HepG2 (cell line): ENCODE data around the gene CAMK1D. TPM values are rescaled to one million over a fixed set of nuclear protein-coding genes. Genes with fewer than 3 reads are reported as not detected.

Source experiments
- ATAC-seq: fragments of 200-7000 bp; cut with Tn5 transposase; 3 replicates; pipeline ENCODE4 v1.9.1; 2020; ENCODE audit warnings: mild to moderate bottlenecking, moderate library complexity
- BruUV-seq: library from RNA; stranded (reverse); fragments of 400-500 nt; replicated peaks from 2 replicates; lab custom pipeline; 2021; lab: Mats Ljungman, UMichigan
- CTCF ChIA-PET: fragments of 300-600 bp; formaldehyde crosslinking; extraction: SDS; loops from one replicate; lab custom pipeline; 2021; ENCODE audit warnings: low total read pairs, inconsistent platforms, low intra/inter-chr PET ratio; lab: Yijun Ruan, JAX
- POLR2A ChIA-PET: fragments of 350-600 bp; sonication (Branson Sonifier 250); formaldehyde crosslinking; loops from one replicate; lab custom pipeline; 2020; ENCODE audit warnings: antibody characterized with exemption, inconsistent platforms; lab: Yijun Ruan, JAX
- DNase-seq: peaks from one replicate; pipeline ENCODE4 v3.0.0-alpha.2; 2015; ENCODE audit warnings: low spot score
- FAIRE-seq: peaks from 3 replicates; lab custom pipeline; 2011; peaks lifted over from hg19 to GRCh38; lab: Jason Lieb, UNC
- H2AFZ ChIP-seq: one replicate; pipeline ENCODE4 v1.6.1; 2011; ENCODE audit warnings: low read length, inconsistent platforms
- H3K27ac ChIP-seq: fragments of 300-600 bp; 3 replicates; pipeline ENCODE4 v1.8.0; 2011; ENCODE audit warnings: mixed run types, mild to moderate bottlenecking, mixed read lengths, low read length, inconsistent platforms; ENCODE audit not compliant: insufficient read depth; ENCODE audit errors: extremely low read length
- H3K27me3 ChIP-seq, 2 experiments: fragments of 200-600 bp in 1 of 2; 2 replicates in 1 of 2; 3 replicates in 1 of 2; pipeline versions ENCODE4 v1.6.0 to v1.8.0; 2011; ENCODE audit warnings: low read length in 2 of 2, mild to moderate bottlenecking in 2 of 2, moderate library complexity in 2 of 2, inconsistent platforms in 1 of 2; ENCODE audit not compliant: insufficient read depth in 2 of 2, control insufficient read depth in 1 of 2
- H3K36me3 ChIP-seq, 2 experiments: fragments of 200-600 bp in 1 of 2; replicated peaks in 1 of 2; 2 replicates in 1 of 2; 3 replicates in 1 of 2; pipeline versions ENCODE4 v1.5.1 to v1.8.0; 2011; ENCODE audit warnings: low read length in 2 of 2, inconsistent platforms in 1 of 2; ENCODE audit not compliant: insufficient read depth in 2 of 2, control insufficient read depth in 1 of 2
- H3K4me1 ChIP-seq: 2 replicates; pipeline ENCODE4 v1.5.1; 2012; ENCODE audit warnings: low read length, inconsistent platforms; ENCODE audit not compliant: insufficient read depth
- H3K4me2 ChIP-seq: 2 replicates; pipeline ENCODE4 v1.6.0; 2011; ENCODE audit warnings: low read depth, low read length, inconsistent platforms
- H3K4me3 ChIP-seq, 3 experiments: fragments of 200-600 bp in 1 of 3; sonication (generic), shearing (Covaris generic) in 1 of 3; replicated peaks in 1 of 3; 2 replicates each; pipeline ENCODE4 v1.5.1; 2011 to 2016; ENCODE audit warnings: low read length in 3 of 3, inconsistent platforms in 2 of 3, low read depth in 2 of 3, mild to moderate bottlenecking in 2 of 3, control low read depth in 1 of 3, mixed read lengths in 1 of 3; ENCODE audit not compliant: insufficient read depth in 1 of 3
- H3K79me2 ChIP-seq: one replicate; pipeline ENCODE4 v1.6.1; 2011; ENCODE audit warnings: low read length, inconsistent platforms; ENCODE audit not compliant: insufficient read depth
- H3K9ac ChIP-seq: 2 replicates; pipeline ENCODE4 v1.6.0; 2011; ENCODE audit warnings: mild to moderate bottlenecking, low read depth, low read length, inconsistent platforms; ENCODE audit not compliant: insufficient read depth
- H3K9me3 ChIP-seq: 2 replicates; pipeline ENCODE4 v1.5.1; 2012; ENCODE audit warnings: mild to moderate bottlenecking, low read length
- H4K20me1 ChIP-seq: 2 replicates; pipeline ENCODE4 v1.6.0; 2011; ENCODE audit warnings: inconsistent platforms, mild to moderate bottlenecking, low read length, moderate library complexity; ENCODE audit not compliant: insufficient read depth
- ATF3 ChIP-seq: sonication (generic); formaldehyde crosslinking; IDR thresholded peaks from 2 replicates; pipeline ENCODE4 v1.4.0; 2020; ENCODE audit warnings: missing genetic modification reagents
- CBFB ChIP-seq: sonication (generic); formaldehyde crosslinking; IDR thresholded peaks from 2 replicates; pipeline ENCODE4 v1.4.0; 2020; ENCODE audit warnings: missing genetic modification reagents
- ETS1 ChIP-seq: sonication (generic); formaldehyde crosslinking; IDR thresholded peaks from 2 replicates; pipeline ENCODE4 v1.4.0; 2020; ENCODE audit warnings: missing genetic modification reagents
- GZF1 ChIP-seq: sonication (generic); formaldehyde crosslinking; IDR thresholded peaks from 2 replicates; pipeline ENCODE4 v1.5.1; 2020; ENCODE audit warnings: mild to moderate bottlenecking, missing genetic modification reagents
- IRX3 ChIP-seq: sonication (generic); formaldehyde crosslinking; IDR thresholded peaks from 2 replicates; pipeline ENCODE4 v1.8.1; 2023; ENCODE audit warnings: mild to moderate bottlenecking, low read depth, missing genetic modification reagents, borderline replicate concordance
- KDM6A ChIP-seq: IDR thresholded peaks from 2 replicates; pipeline ENCODE4 v1.6.1; 2016; ENCODE audit warnings: low read depth
- MATR3 ChIP-seq: sonication (generic); formaldehyde crosslinking; IDR thresholded peaks from 2 replicates; pipeline ENCODE4 v1.4.0; 2020; ENCODE audit warnings: missing genetic modification reagents
- MBD4 ChIP-seq: IDR thresholded peaks from 2 replicates; pipeline ENCODE4 v1.6.1; 2012; ENCODE audit warnings: low read length, inconsistent platforms, borderline replicate concordance
- NR2F6 ChIP-seq, 2 experiments: IDR thresholded peaks; 2 replicates each; pipeline ENCODE4 v1.6.1; 2016; ENCODE audit warnings: antibody characterized with exemption in 1 of 2, mild to moderate bottlenecking in 1 of 2
- SP1 ChIP-seq, 2 experiments: fragments of 450-650 bp in 1 of 2; sonication (generic) in 1 of 2; formaldehyde crosslinking in 1 of 2; IDR thresholded peaks; 2 replicates each; pipeline versions ENCODE4 v1.4.0 to v1.6.1; 2016 to 2020; ENCODE audit warnings: missing genetic modification reagents in 1 of 2
- TARDBP ChIP-seq: sonication (generic); formaldehyde crosslinking; IDR thresholded peaks from 2 replicates; pipeline ENCODE4 v1.8.0; 2022; ENCODE audit warnings: mild to moderate bottlenecking, missing genetic modification reagents
- TOE1 ChIP-seq: sonication (generic); formaldehyde crosslinking; IDR thresholded peaks from 2 replicates; pipeline ENCODE4 v1.4.0; 2020; ENCODE audit warnings: mild to moderate bottlenecking, missing genetic modification reagents
- ZBTB38 ChIP-seq: sonication (generic); formaldehyde crosslinking; IDR thresholded peaks from 2 replicates; pipeline ENCODE4 v1.5.1; 2020; ENCODE audit warnings: mild to moderate bottlenecking, missing genetic modification reagents
- ZFP36L2 ChIP-seq: sonication (generic); formaldehyde crosslinking; IDR thresholded peaks from 2 replicates; pipeline ENCODE4 v1.4.0; 2020; ENCODE audit warnings: missing genetic modification reagents
- ZFP37 ChIP-seq: sonication (generic); formaldehyde crosslinking; IDR thresholded peaks from 2 replicates; pipeline ENCODE4 v1.4.0; 2020; ENCODE audit warnings: missing genetic modification reagents, borderline replicate concordance
- ZFP90 ChIP-seq: sonication (generic); formaldehyde crosslinking; IDR thresholded peaks from 2 replicates; pipeline ENCODE4 v1.8.0; 2022; ENCODE audit warnings: missing genetic modification reagents, mild to moderate bottlenecking, inconsistent platforms, borderline replicate concordance
- ZNF124 ChIP-seq: sonication (generic); formaldehyde crosslinking; IDR thresholded peaks from 2 replicates; pipeline ENCODE4 v1.4.0; 2020; ENCODE audit warnings: missing genetic modification reagents
- ZNF256 ChIP-seq: sonication (generic); formaldehyde crosslinking; conservative IDR thresholded peaks from 2 replicates; pipeline ENCODE4 v1.4.0; 2020; ENCODE audit warnings: missing genetic modification reagents
- ZNF530 ChIP-seq: sonication (generic); formaldehyde crosslinking; IDR thresholded peaks from 2 replicates; pipeline ENCODE4 v1.5.0; 2020; ENCODE audit warnings: low read depth, mild to moderate bottlenecking, missing genetic modification reagents
- ZNF569 ChIP-seq: sonication (generic); formaldehyde crosslinking; IDR thresholded peaks from 2 replicates; pipeline ENCODE4 v1.5.0; 2020; ENCODE audit warnings: mild to moderate bottlenecking, missing genetic modification reagents, moderate library complexity, borderline replicate concordance
- WGBS: methylation state at CpG from one replicate; pipeline ENCODE4 v1.1.6; 2017; ENCODE audit warnings: low lambda C conversion rate; 5-methylcytosine and 5-hydroxymethylcytosine counted together
- in situ Hi-C: cut with HindIII; loops from 2 replicates; pipeline ENCODE4 v1.10.0; 2017; ENCODE audit warnings: low pct_unique_long_range_greater_than_20kb; ENCODE audit not compliant: extremely low pct_ligation_motif_present
- intact Hi-C: fragments of 100-400 bp; cut with micrococcal nuclease; formaldehyde crosslinking; loops from one replicate; pipeline ENCODE4 v1.10.0; 2022; ENCODE audit not compliant: unreplicated experiment
- polyA plus RNA-seq, 8 experiments: library from polyadenylated mRNA; depleted of rRNA in 3 of 8; stranded (reverse) in 7 of 8; unstranded in 1 of 8; fragments of >200 nt; fragmentation: Illumina TruSeq in 4 of 8; extraction: Trizol in 4 of 8; gene quantifications; 2 replicates each; pipeline versions ENCODE4 v1.2.1 to v1.2.3, GENCODE V29; 2011 to 2016; ENCODE audit warnings: low read depth in 4 of 8, missing spikeins in 1 of 8, mixed read lengths in 1 of 8; ENCODE audit not compliant: insufficient read depth in 1 of 8
- total RNA-seq, 5 experiments: library from RNA; depleted of rRNA; stranded (reverse); fragments of >200 nt; fragmentation: Illumina TruSeq; extraction: Trizol; gene quantifications; 2 replicates each; pipeline ENCODE4 v1.2.3, GENCODE V29; 2016; ENCODE audit warnings: low read depth in 1 of 5

The CAMK1D gene
- total and polyA plus RNA-seq, 2 of the 13 experiments (the other 11 are each of a cell fraction or from before 2014, with no cell fraction given): under 0.01 TPM; not detected in 1

- in situ Hi-C loops: no loop called here
Measured at GRCh38 chr10:12340371-12340770, 9.0 kb upstream of the CAMK1D start.

More at GRCh38 chr10:12340371-12340770, 9.0 kb upstream of the CAMK1D start:
- BruUV-seq: no TSS peak
- no peaks in the 10 kb centered on the region for H4K20me1 ChIP-seq
- DNase-seq: no peak
- no peak overlapping the region for H3K27ac ChIP-seq
- H3K4me1 ChIP-seq: no peaks in the 10 kb centered on the region
- no peak overlapping the region for H2AFZ ChIP-seq
- CTCF ChIA-PET: no interaction called here
- WGBS: 60% methylated on average over 6 of the region's 7 CpGs
- H3K4me3 ChIP-seq: no peak overlapping the region
- no peak overlapping the region for H3K4me2 ChIP-seq
- no peaks in the 10 kb centered on the region for H3K79me2 ChIP-seq
- H3K9me3 ChIP-seq: no peaks in the 10 kb centered on the region
- intact Hi-C loops: no loop called here
- no peaks in the 10 kb centered on the region for H3K36me3 ChIP-seq
- peaks cover 0 to 4% of the 10 kb centered on the region in 2 experiments; a peak in 1 of 5 replicates for H3K27me3 ChIP-seq
- no peak for TF ChIP-seq MBD4
- no peak for TF ChIP-seq IRX3 (CRISPR knock-in tag)
- TF ChIP-seq ZFP90 (CRISPR knock-in tag): no peak
- TF ChIP-seq ZNF256 (CRISPR knock-in tag): no peak
- TF ChIP-seq ZNF124 (CRISPR knock-in tag): no peak
- no peak for TF ChIP-seq ZNF569
- TF ChIP-seq ZFP36L2 (CRISPR knock-in tag): no peak
- no peak for TF ChIP-seq GZF1
- TF ChIP-seq TOE1 (CRISPR knock-in tag): no peak
- no peak for TF ChIP-seq ETS1 (CRISPR knock-in tag)
- TF ChIP-seq ZBTB38: no peak
- TF ChIP-seq ZFP37 (CRISPR knock-in tag): no peak
- no peak for TF ChIP-seq SP1 (IDR thresholded peaks at IDR 0.05)
- no peak for TF ChIP-seq SP1 (CRISPR knock-in tag; IDR thresholded peaks at IDR 0.05)
- no peak for TF ChIP-seq NR2F6 (IDR thresholded peaks at IDR 0.05)
- no peak for TF ChIP-seq NR2F6 (CRISPR knock-in tag; IDR thresholded peaks at IDR 0.05)
- no peak for TF ChIP-seq KDM6A (CRISPR knock-in tag)
- no peak for TF ChIP-seq MATR3 (CRISPR knock-in tag)
- TF ChIP-seq TARDBP: no peak
- no peak for TF ChIP-seq ATF3 (CRISPR knock-in tag)
- TF ChIP-seq CBFB: no peak
- TF ChIP-seq ZNF530 (CRISPR knock-in tag): no peak
- TF ChIP-seq, all 625 proteins: peak for 0
- H3K9ac ChIP-seq: no peak overlapping the region
- ATAC-seq (no peak), FAIRE-seq (no peak)
- POLR2A ChIA-PET: no interaction called here
